ENCODE measurements around the gene STX10.

DNA sequence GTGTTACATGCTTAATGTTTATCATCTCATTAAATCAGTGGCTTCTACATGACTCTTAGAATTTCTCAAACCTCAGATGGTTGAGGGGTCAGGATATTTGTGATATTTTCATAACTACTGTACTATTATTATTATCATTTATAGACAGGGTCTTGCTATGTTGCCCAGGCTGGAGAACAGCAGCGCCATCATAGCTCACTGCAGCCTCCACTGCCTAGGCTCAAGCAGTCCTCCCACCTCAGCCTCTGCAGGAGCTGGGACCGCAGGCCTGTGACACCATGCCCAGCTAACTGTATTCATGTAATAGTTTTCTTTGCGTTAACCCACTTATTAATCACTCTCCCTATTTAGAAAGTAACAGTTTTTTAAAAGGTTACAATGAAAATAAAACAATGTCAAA, 9.5 kb upstream of the STX10 start:
- TF ChIP-seq, protein P1, sequence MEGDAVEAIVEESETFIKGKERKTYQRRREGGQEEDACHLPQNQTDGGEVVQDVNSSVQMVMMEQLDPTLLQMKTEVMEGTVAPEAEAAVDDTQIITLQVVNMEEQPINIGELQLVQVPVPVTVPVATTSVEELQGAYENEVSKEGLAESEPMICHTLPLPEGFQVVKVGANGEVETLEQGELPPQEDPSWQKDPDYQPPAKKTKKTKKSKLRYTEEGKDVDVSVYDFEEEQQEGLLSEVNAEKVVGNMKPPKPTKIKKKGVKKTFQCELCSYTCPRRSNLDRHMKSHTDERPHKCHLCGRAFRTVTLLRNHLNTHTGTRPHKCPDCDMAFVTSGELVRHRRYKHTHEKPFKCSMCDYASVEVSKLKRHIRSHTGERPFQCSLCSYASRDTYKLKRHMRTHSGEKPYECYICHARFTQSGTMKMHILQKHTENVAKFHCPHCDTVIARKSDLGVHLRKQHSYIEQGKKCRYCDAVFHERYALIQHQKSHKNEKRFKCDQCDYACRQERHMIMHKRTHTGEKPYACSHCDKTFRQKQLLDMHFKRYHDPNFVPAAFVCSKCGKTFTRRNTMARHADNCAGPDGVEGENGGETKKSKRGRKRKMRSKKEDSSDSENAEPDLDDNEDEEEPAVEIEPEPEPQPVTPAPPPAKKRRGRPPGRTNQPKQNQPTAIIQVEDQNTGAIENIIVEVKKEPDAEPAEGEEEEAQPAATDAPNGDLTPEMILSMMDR (conservative IDR thresholded peaks at IDR 0.05; ENCODE audit: low read depth, low read length) = no peak
- no peak for TF ChIP-seq EZH2 (IDR thresholded peaks at IDR 0.05; ENCODE audit: borderline replicate concordance, low read depth, low read length, poor library complexity, severe bottlenecking)

Data from A673 (cell line).